IMR-90 (cell line): Measurements from ENCODE around the gene KMT5C. TPM values are rescaled to one million over a fixed set of nuclear protein-coding genes. Genes with fewer than 3 reads are reported as not detected.

Experiments
- ATAC-seq: fragments of 200-7000 bp; cut with Tn5 transposase; 2 replicates; pipeline ENCODE4 v1.9.1; 2020; ENCODE audit warnings: low read depth, mild to moderate bottlenecking, moderate library complexity
- BruUV-seq: library from RNA; stranded (reverse); fragments of 400-500 nt; replicated peaks from 2 replicates; lab custom pipeline; 2021; lab: Mats Ljungman, UMichigan
- CTCF ChIA-PET: fragments of 300-600 bp; formaldehyde crosslinking; extraction: SDS; loops from one replicate; lab custom pipeline; 2021; ENCODE audit warnings: antibody characterized with exemption; lab: Yijun Ruan, JAX
- POLR2A ChIA-PET: fragments of 300-600 bp; sonication (Branson Sonifier 250); formaldehyde crosslinking; loops from one replicate; lab custom pipeline; 2022; ENCODE audit warnings: antibody characterized with exemption; ENCODE audit not compliant: unreplicated experiment; lab: Charles Lee
- DNase-seq: peaks from one replicate; pipeline ENCODE4 v3.0.0; 2013
- H2AFZ ChIP-seq: replicated peaks from 2 replicates; pipeline ENCODE3; 2013; ENCODE audit warnings: low read length, mild to moderate bottlenecking; ENCODE audit not compliant: poor library complexity
- H2AK5ac ChIP-seq: 2 replicates; pipeline ENCODE4 v1.6.1; 2013; ENCODE audit warnings: low read depth, low read length, inconsistent platforms
- H2AK9ac ChIP-seq: replicated peaks from 2 replicates; pipeline ENCODE3; 2013; ENCODE audit warnings: mild to moderate bottlenecking, low read depth, low read length, moderate library complexity; ENCODE audit not compliant: poor library complexity
- H2BK120ac ChIP-seq: 2 replicates; pipeline ENCODE4 v1.6.1; 2013; ENCODE audit warnings: low read depth, low read length, inconsistent platforms
- H2BK15ac ChIP-seq: 3 replicates; pipeline ENCODE4 v1.6.1; 2013; ENCODE audit warnings: low read depth, low read length, inconsistent platforms
- H2BK20ac ChIP-seq: 2 replicates; pipeline ENCODE4 v1.6.1; 2013; ENCODE audit warnings: low read depth, mild to moderate bottlenecking, inconsistent platforms, low read length, moderate library complexity
- H2BK5ac ChIP-seq: 2 replicates; pipeline ENCODE4 v1.6.1; 2013; ENCODE audit warnings: mild to moderate bottlenecking, low read depth, low read length, inconsistent platforms; ENCODE audit not compliant: poor library complexity, severe bottlenecking
- H3K14ac ChIP-seq: replicated peaks from 2 replicates; pipeline ENCODE4 v1.6.1; 2013; ENCODE audit warnings: low read depth, low read length, inconsistent platforms
- H3K18ac ChIP-seq: 2 replicates; pipeline ENCODE4 v1.6.1; 2013; ENCODE audit warnings: low read depth, low read length, control low read depth
- H3K23ac ChIP-seq: 2 replicates; pipeline ENCODE4 v1.6.1; 2013; ENCODE audit warnings: low read depth, low read length, inconsistent platforms
- H3K27ac ChIP-seq: 2 replicates; pipeline ENCODE4 v1.5.1; 2013; ENCODE audit warnings: mild to moderate bottlenecking, control low read depth, low read length; ENCODE audit not compliant: insufficient read depth
- H3K27me3 ChIP-seq: 2 replicates; pipeline ENCODE4 v1.6.1; 2013; ENCODE audit warnings: low read length; ENCODE audit not compliant: control insufficient read depth, insufficient read depth
- H3K36me3 ChIP-seq: 2 replicates; pipeline ENCODE4 v1.6.1; 2013; ENCODE audit warnings: low read length, mixed read lengths; ENCODE audit not compliant: control insufficient read depth, insufficient read depth
- H3K4ac ChIP-seq: 2 replicates; pipeline ENCODE4 v1.6.1; 2013; ENCODE audit warnings: low read depth, low read length, inconsistent platforms
- H3K4me1 ChIP-seq: 2 replicates; pipeline ENCODE4 v1.6.1; 2013; ENCODE audit warnings: low read length, mixed read lengths; ENCODE audit not compliant: control insufficient read depth, insufficient read depth
- H3K4me2 ChIP-seq: 2 replicates; pipeline ENCODE4 v1.6.1; 2013; ENCODE audit warnings: low read depth, mild to moderate bottlenecking, control low read depth, low read length, moderate library complexity
- H3K4me3 ChIP-seq: 2 replicates; pipeline ENCODE4 v1.5.1; 2013; ENCODE audit warnings: low read depth, mild to moderate bottlenecking, control low read depth, low read length, moderate library complexity; ENCODE audit not compliant: insufficient read depth
- H3K56ac ChIP-seq: 2 replicates; pipeline ENCODE4 v1.6.1; 2013; ENCODE audit warnings: low read length, inconsistent platforms; ENCODE audit not compliant: insufficient read depth; ENCODE audit errors: extremely low read depth
- H3K79me1 ChIP-seq, 2 experiments: 2 replicates each; pipeline ENCODE4 v1.6.1; 2013; ENCODE audit warnings: low read length in 2 of 2, inconsistent platforms in 1 of 2, low read depth in 1 of 2
- H3K9ac ChIP-seq: 2 replicates; pipeline ENCODE4 v1.6.1; 2013; ENCODE audit warnings: low read depth, low read length, control low read depth
- H3K9me1 ChIP-seq: 2 replicates; pipeline ENCODE4 v1.6.1; 2013; ENCODE audit warnings: low read length, inconsistent platforms; ENCODE audit not compliant: insufficient read depth
- H3K9me3 ChIP-seq: 2 replicates; pipeline ENCODE4 v1.6.1; 2013; ENCODE audit warnings: low read length; ENCODE audit not compliant: control insufficient read depth, insufficient read depth
- H4K20me1 ChIP-seq: 2 replicates; pipeline ENCODE4 v1.6.1; 2013; ENCODE audit warnings: low read length, inconsistent platforms; ENCODE audit not compliant: insufficient read depth
- H4K5ac ChIP-seq: 2 replicates; pipeline ENCODE4 v1.6.1; 2013; ENCODE audit warnings: mild to moderate bottlenecking, low read depth, low read length, control low read depth
- H4K8ac ChIP-seq, 2 experiments: 2 replicates each; pipeline ENCODE4 v1.6.1; 2013; ENCODE audit warnings: low read depth in 2 of 2, low read length in 2 of 2, control low read depth in 1 of 2, inconsistent platforms in 1 of 2
- H4K91ac ChIP-seq: 2 replicates; pipeline ENCODE4 v1.6.1; 2013; ENCODE audit warnings: low read depth, low read length, inconsistent platforms; ENCODE audit not compliant: insufficient read depth
- CTCF ChIP-seq: conservative IDR thresholded peaks from 2 replicates; pipeline ENCODE4 v1.5.1; 2012; ENCODE audit warnings: mild to moderate bottlenecking, low read depth, low read length, improper control_type of control experiment
- MAZ ChIP-seq: IDR thresholded peaks from 2 replicates; pipeline ENCODE4 v1.6.1; 2012; ENCODE audit warnings: low read depth, mild to moderate bottlenecking, low read length, improper control_type of control experiment, moderate library complexity, borderline replicate concordance
- MXI1 ChIP-seq: IDR thresholded peaks from 2 replicates; pipeline ENCODE4 v1.6.1; 2012; ENCODE audit warnings: low read depth, mild to moderate bottlenecking, low read length, moderate library complexity, borderline replicate concordance
- RAD21 ChIP-seq: IDR thresholded peaks from 2 replicates; pipeline ENCODE4 v1.6.1; 2012; ENCODE audit warnings: low read length, improper control_type of control experiment
- WGBS, 2 experiments: methylation state at CpG; one replicate each; pipeline versions ENCODE4 v1.1.5 to v1.1.7; 2013; ENCODE audit warnings: missing lambda C conversion rate in 2 of 2; ENCODE audit not compliant: insufficient read length in 1 of 2; ENCODE audit errors: extremely low coverage in 2 of 2; 5-methylcytosine and 5-hydroxymethylcytosine counted together
- dilution Hi-C: fragments of 300-500 bp; cut with HindIII; formaldehyde crosslinking; loops from one replicate; pipeline ENCODE4 v1.14.3; 2018; ENCODE audit warnings: low sequenced_read_pairs; ENCODE audit not compliant: unreplicated experiment
- in situ Hi-C: fragments of 300-500 bp; cut with MboI; formaldehyde crosslinking; loops from 3 replicates; pipeline ENCODE4 v1.14.3; 2019; ENCODE audit warnings: low sequenced_read_pairs, inconsistent platforms, mixed read lengths
- intact Hi-C: fragments of 100-400 bp; cut with micrococcal nuclease; formaldehyde crosslinking; loops from 2 replicates; pipeline ENCODE4 v1.10.0; 2022
- polyA plus RNA-seq, 3 experiments: library from polyadenylated mRNA; depleted of rRNA; stranded (reverse); fragments of >200 nt; gene quantifications; 2 replicates each; pipeline ENCODE4 v1.2.3, GENCODE V29; 2012; ENCODE audit warnings: low replicate concordance in 1 of 3
- total RNA-seq: library from RNA; depleted of rRNA; stranded (reverse); fragments of >200 nt; gene quantifications from 2 replicates; pipeline ENCODE4 v1.2.3, GENCODE V29; 2012

The KMT5C gene
- total and polyA plus RNA-seq, 2 of the 4 experiments (the other 2 are of a cell fraction) = 1.8 to 5.9 TPM

GRCh38 chr19:55353356-55353802, 13.7 kb downstream of the KMT5C start:
- dilution Hi-C loops = no loop called here
- no peak overlapping the region for H3K4ac ChIP-seq
- H2BK15ac ChIP-seq = no peak overlapping the region
- peak overlapping the region; percentile 86 for H3K4me2 ChIP-seq
- no peak overlapping the region for H2BK5ac ChIP-seq
- no peaks in the 10 kb centered on the region for H3K9me3 ChIP-seq
- no peak overlapping the region for H2BK120ac ChIP-seq
- H4K20me1 ChIP-seq = peaks cover 7% of the 10 kb centered on the region; the same call in 1 of the 2 replicates
- H3K9me1 ChIP-seq = no peaks in the 10 kb centered on the region
- ATAC-seq = peak; percentile 5
- H3K27ac ChIP-seq = no peak overlapping the region
- no peaks in the 10 kb centered on the region for H3K36me3 ChIP-seq
- H3K23ac ChIP-seq = peak overlapping the region; percentile 56; the same call in 1 of the 2 replicates
- no peak overlapping the region for H2BK20ac ChIP-seq
- in situ Hi-C loops = no loop called here
- no peak for DNase-seq
- H2AK5ac ChIP-seq = no peak overlapping the region
- peaks cover 5% of the 10 kb centered on the region; the same call in 1 of the 2 replicates for H3K4me1 ChIP-seq
- intact Hi-C loops = no loop called here
- H4K5ac ChIP-seq = no peak overlapping the region
- ChIA-PET CTCF (no interaction called here), POLR2A (no interaction called here)
- no peak overlapping the region for H2AK9ac ChIP-seq
- 0 out of 2 replicates have a peak overlapping the region, but pooled peaks have one; percentile 7 for H3K9ac ChIP-seq
- no peaks in the 10 kb centered on the region for H3K79me1 ChIP-seq
- H3K27me3 ChIP-seq = peaks cover 43% of the 10 kb centered on the region
- H3K18ac ChIP-seq = no peak overlapping the region
- H3K14ac ChIP-seq = no peak overlapping the region
- 18% methylated on average over 6 of the region's 24 CpGs; no CpG with 5 or more reads in 1 of the 2 experiments for WGBS, 2 experiments
- peak overlapping the region; percentile 93 for H2AFZ ChIP-seq
- H4K91ac ChIP-seq = no peak overlapping the region
- H3K56ac ChIP-seq = no peak overlapping the region
- peak overlapping the region; percentile 65 for H3K4me3 ChIP-seq
- no peak overlapping the region for H4K8ac ChIP-seq
- BruUV-seq = no TSS peak
- TF ChIP-seq CTCF (no peak), MXI1 (no peak), RAD21 (no peak), MAZ (no peak)
